Endothelial cell of umbilical vein (primary cell): ENCODE results near the gene SLC45A2. TPM values are rescaled to one million over a fixed set of nuclear protein-coding genes. Genes with fewer than 3 reads are reported as not detected.

Source experiments
- BruUV-seq: library from RNA; stranded (reverse); fragments of 400-500 nt; replicated peaks from 2 replicates; lab custom pipeline; 2021; lab: Mats Ljungman, UMichigan
- CTCF ChIA-PET: fragments of 300-600, 350-600 bp; sonication (Branson Sonifier 250); formaldehyde crosslinking; loops from one replicate; lab custom pipeline; 2021; ENCODE audit warnings: antibody characterized with exemption, inconsistent platforms; lab: Charles Lee
- POLR2A ChIA-PET: fragments of 300-600, 350-600 bp; sonication (Branson Sonifier 250); formaldehyde crosslinking; loops from one replicate; lab custom pipeline; 2021; ENCODE audit warnings: antibody characterized with exemption, inconsistent platforms; lab: Charles Lee
- DNase-seq: peaks from one replicate; pipeline ENCODE4 v3.0.0-alpha.2; 2011; ENCODE audit warnings: low read depth, low spot score
- FAIRE-seq: peaks from 2 replicates; lab custom pipeline; 2011; peaks lifted over from hg19 to GRCh38; lab: Jason Lieb, UNC
- H2AFZ ChIP-seq: 2 replicates; pipeline ENCODE4 v1.6.0; 2012; ENCODE audit warnings: low read depth, low read length, control low read depth, inconsistent platforms
- H3K27ac ChIP-seq: 2 replicates; pipeline ENCODE4 v1.5.1; 2011; ENCODE audit warnings: low read depth, mild to moderate bottlenecking, control low read depth, low read length, moderate library complexity; ENCODE audit not compliant: insufficient read depth
- H3K27me3 ChIP-seq, 2 experiments: 2 replicates each; pipeline versions ENCODE4 v1.6.0 to v1.6.1; 2011; ENCODE audit warnings: low read length in 2 of 2, mixed read lengths in 1 of 2; ENCODE audit not compliant: control insufficient read depth in 2 of 2, insufficient read depth in 2 of 2
- H3K36me3 ChIP-seq, 2 experiments: 2 replicates in 1 of 2; 3 replicates in 1 of 2; pipeline ENCODE4 v1.5.1; 2011; ENCODE audit warnings: low read length in 2 of 2, mild to moderate bottlenecking in 1 of 2, moderate library complexity in 1 of 2; ENCODE audit not compliant: control insufficient read depth in 2 of 2, insufficient read depth in 2 of 2; ENCODE audit errors: extremely low read depth in 1 of 2
- H3K4me1 ChIP-seq: 3 replicates; pipeline ENCODE4 v1.5.1; 2011; ENCODE audit warnings: mild to moderate bottlenecking, low read length; ENCODE audit not compliant: control insufficient read depth, insufficient read depth; ENCODE audit errors: extremely low read depth
- H3K4me2 ChIP-seq: 2 replicates; pipeline ENCODE4 v1.6.1; 2011; ENCODE audit warnings: low read length, control low read depth, mixed read lengths; ENCODE audit not compliant: insufficient read depth
- H3K4me3 ChIP-seq, 3 experiments: fragments of 200-600 bp in 1 of 3; sonication (generic), shearing (Covaris generic) in 1 of 3; replicated peaks in 1 of 3; 2 replicates each; pipeline ENCODE4 v1.5.1; 2011 to 2016; ENCODE audit warnings: control low read depth in 3 of 3, low read length in 3 of 3, mild to moderate bottlenecking in 2 of 3, inconsistent platforms in 1 of 3, low read depth in 1 of 3, moderate library complexity in 1 of 3; ENCODE audit not compliant: insufficient read depth in 1 of 3
- H3K79me2 ChIP-seq: 2 replicates; pipeline ENCODE4 v1.6.0; 2012; ENCODE audit warnings: low read length, inconsistent platforms; ENCODE audit not compliant: control insufficient read depth, insufficient read depth
- H3K9ac ChIP-seq: replicated peaks from 2 replicates; pipeline ENCODE3; 2011; ENCODE audit warnings: low read length, control low read depth; ENCODE audit not compliant: insufficient read depth; ENCODE audit errors: extremely low read depth
- H3K9me1 ChIP-seq: replicated peaks from 3 replicates; pipeline ENCODE4 v1.6.0; 2011; ENCODE audit warnings: mild to moderate bottlenecking, low read length; ENCODE audit not compliant: control insufficient read depth, insufficient read depth; ENCODE audit errors: extremely low read depth
- H3K9me3 ChIP-seq: replicated peaks from 2 replicates; pipeline ENCODE4 v1.5.1; 2012; ENCODE audit warnings: low read length, inconsistent platforms; ENCODE audit not compliant: control insufficient read depth, insufficient read depth
- H4K20me1 ChIP-seq: replicated peaks from 2 replicates; pipeline ENCODE3; 2011; ENCODE audit warnings: mild to moderate bottlenecking, low read length; ENCODE audit not compliant: control insufficient read depth, insufficient read depth; ENCODE audit errors: extremely low read depth
- EZH2 ChIP-seq: IDR thresholded peaks from 2 replicates; pipeline ENCODE4 v1.6.1; 2012; ENCODE audit warnings: borderline replicate concordance, low read depth, mild to moderate bottlenecking, moderate library complexity, low read length, inconsistent platforms; ENCODE audit not compliant: severe bottlenecking
- FOS ChIP-seq: IDR thresholded peaks from 2 replicates; pipeline ENCODE4 v1.6.1; 2011; ENCODE audit warnings: mild to moderate bottlenecking, low read length, moderate library complexity, borderline replicate concordance; ENCODE audit not compliant: insufficient read depth
- GATA2 ChIP-seq: IDR thresholded peaks from 2 replicates; pipeline ENCODE4 v1.7.0; 2011; ENCODE audit warnings: low read depth, mild to moderate bottlenecking, moderate library complexity, mixed read lengths, low read length; ENCODE audit not compliant: insufficient read length, insufficient read depth
- JUN ChIP-seq: IDR thresholded peaks from 2 replicates; pipeline ENCODE4 v1.6.1; 2011; ENCODE audit warnings: borderline replicate concordance, low read depth; ENCODE audit not compliant: insufficient read length, insufficient read depth
- MYC ChIP-seq: IDR thresholded peaks from one replicate; pipeline ENCODE4 v1.6.1; 2011; ENCODE audit warnings: mild to moderate bottlenecking, low read depth, low read length
- POLR2A ChIP-seq: IDR thresholded peaks from 2 replicates; pipeline ENCODE4 v1.6.1; 2012; ENCODE audit warnings: low read depth, mild to moderate bottlenecking, control low read depth, low read length
- POLR2AphosphoS5 ChIP-seq: IDR thresholded peaks from 2 replicates; pipeline ENCODE4 v1.6.1; 2012; ENCODE audit warnings: low read depth, mild to moderate bottlenecking, control low read depth, low read length, moderate library complexity; ENCODE audit not compliant: insufficient read depth
- dilution Hi-C: fragments of 300-500 bp; cut with MboI; formaldehyde crosslinking; loops from one replicate; pipeline ENCODE4 v1.15.0; 2019; ENCODE audit warnings: low sequenced_read_pairs; ENCODE audit not compliant: extremely low pct_ligation_motif_present
- intact Hi-C: fragments of 100-400 bp; cut with micrococcal nuclease; formaldehyde crosslinking; loops from one replicate; pipeline ENCODE4 v1.10.0; 2022
- polyA plus RNA-seq, 4 experiments: library from polyadenylated mRNA; depleted of rRNA in 3 of 4; stranded (reverse) in 3 of 4; unstranded in 1 of 4; fragments of >200 nt; gene quantifications; 2 replicates each; pipeline versions ENCODE4 v1.2.1 to v1.2.3, GENCODE V29; 2011 to 2012; ENCODE audit warnings: missing spikeins in 1 of 4
- total RNA-seq: library from RNA; stranded (reverse); gene quantifications from 2 replicates; pipeline ENCODE4 v1.2.3, GENCODE V29; 2021
- TF ChIP-seq, protein P1 (sequence below): IDR thresholded peaks from 2 replicates; pipeline ENCODE4 v1.6.1; 2011; ENCODE audit not compliant: insufficient read depth, insufficient read length
- TF ChIP-seq, protein P2 (sequence below), 2 donors: IDR thresholded peaks; 1 replicate in 1 of 2; 2 replicates in 1 of 2; pipeline ENCODE4 v1.5.1; 2011; ENCODE audit warnings: low read length in 2 of 2, mild to moderate bottlenecking in 2 of 2, moderate library complexity in 2 of 2, control low read depth in 1 of 2, inconsistent platforms in 1 of 2, low read depth in 1 of 2; ENCODE audit not compliant: insufficient read depth in 1 of 2; ENCODE audit errors: extremely low read depth in 1 of 2

Gene SLC45A2
- total and polyA plus RNA-seq, 2 donors (not counting 3 experiments of a cell fraction or from before 2014, with no cell fraction given), result not detected

DNA sequence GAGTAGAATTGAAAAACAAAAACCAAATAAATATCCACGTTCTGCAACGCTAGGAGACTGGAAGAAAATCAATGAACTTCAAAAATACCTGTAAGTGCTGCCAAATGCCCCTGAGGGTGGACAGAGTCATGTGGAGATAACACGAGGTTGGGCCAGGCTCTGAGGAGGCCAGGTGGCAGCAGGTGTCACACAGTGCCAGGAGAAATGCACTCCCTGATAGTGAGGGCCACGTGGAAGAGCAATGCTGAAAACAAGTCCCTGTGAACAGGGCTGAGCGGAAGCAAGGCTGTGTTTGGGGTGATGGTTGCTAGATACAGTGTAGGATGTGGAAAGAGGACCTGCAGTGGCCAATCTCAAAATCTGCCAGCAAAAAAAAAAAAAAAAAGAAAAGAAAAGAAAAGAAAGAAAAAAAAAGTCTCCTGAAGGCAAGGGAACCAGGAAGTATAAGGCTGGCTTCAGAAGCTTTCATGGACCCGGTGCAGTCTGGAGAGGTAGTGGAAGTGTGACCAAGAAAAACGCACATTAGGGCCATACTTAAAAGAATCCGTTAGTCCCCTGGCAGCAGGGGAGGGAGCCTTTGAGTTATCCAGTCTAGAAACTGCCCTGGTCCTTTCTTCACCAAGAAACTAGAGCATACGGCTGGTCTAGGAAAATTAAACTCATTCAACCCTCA, 41.7 kb upstream of the SLC45A2 start:
- Histone ChIP-seq H3K79me2 (no peaks in the 10 kb centered on the region), H3K9me3 (no peaks in the 10 kb centered on the region), H2AFZ (no peak overlapping the region), H3K4me2 (no peak overlapping the region), H4K20me1 (no peaks in the 10 kb centered on the region), H3K9ac (no peak overlapping the region), H3K36me3 (no peaks in the 10 kb centered on the region), H3K9me1 (no peaks in the 10 kb centered on the region), H3K4me1 (no peaks in the 10 kb centered on the region), H3K4me3 (no peak overlapping the region), H3K27me3 (no peaks in the 10 kb centered on the region), H3K27ac (no peak overlapping the region)
- ChIA-PET CTCF (interaction anchor here (0.7 kb wide), 1 partner anchor 1949 kb away, joined by 5 read pairs; no protein-coding TSS in a partner anchor), POLR2A (no interaction called here)
- intact Hi-C loops (no loop called here), dilution Hi-C loops (no loop called here)
- FAIRE-seq, result no peak
- BruUV-seq, result no TSS peak
- TF ChIP-seq POLR2AphosphoS5 (no peak), FOS (no peak), JUN (no peak), EZH2 (no peak), POLR2A (no peak), MYC (no peak), GATA2 (no peak)
- TF ChIP-seq, protein P1, sequence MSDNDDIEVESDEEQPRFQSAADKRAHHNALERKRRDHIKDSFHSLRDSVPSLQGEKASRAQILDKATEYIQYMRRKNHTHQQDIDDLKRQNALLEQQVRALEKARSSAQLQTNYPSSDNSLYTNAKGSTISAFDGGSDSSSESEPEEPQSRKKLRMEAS, result no peak
- TF ChIP-seq, protein P2, sequence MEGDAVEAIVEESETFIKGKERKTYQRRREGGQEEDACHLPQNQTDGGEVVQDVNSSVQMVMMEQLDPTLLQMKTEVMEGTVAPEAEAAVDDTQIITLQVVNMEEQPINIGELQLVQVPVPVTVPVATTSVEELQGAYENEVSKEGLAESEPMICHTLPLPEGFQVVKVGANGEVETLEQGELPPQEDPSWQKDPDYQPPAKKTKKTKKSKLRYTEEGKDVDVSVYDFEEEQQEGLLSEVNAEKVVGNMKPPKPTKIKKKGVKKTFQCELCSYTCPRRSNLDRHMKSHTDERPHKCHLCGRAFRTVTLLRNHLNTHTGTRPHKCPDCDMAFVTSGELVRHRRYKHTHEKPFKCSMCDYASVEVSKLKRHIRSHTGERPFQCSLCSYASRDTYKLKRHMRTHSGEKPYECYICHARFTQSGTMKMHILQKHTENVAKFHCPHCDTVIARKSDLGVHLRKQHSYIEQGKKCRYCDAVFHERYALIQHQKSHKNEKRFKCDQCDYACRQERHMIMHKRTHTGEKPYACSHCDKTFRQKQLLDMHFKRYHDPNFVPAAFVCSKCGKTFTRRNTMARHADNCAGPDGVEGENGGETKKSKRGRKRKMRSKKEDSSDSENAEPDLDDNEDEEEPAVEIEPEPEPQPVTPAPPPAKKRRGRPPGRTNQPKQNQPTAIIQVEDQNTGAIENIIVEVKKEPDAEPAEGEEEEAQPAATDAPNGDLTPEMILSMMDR (IDR thresholded peaks at IDR 0.05; ENCODE audit: extremely low read depth in 1 of 2, insufficient read depth in 1 of 2, low read depth in 1 of 2, low read length in 2 of 2), result no peak
- no peak for DNase-seq
